ENCODE measurements around the gene LSM3.
A peak's percentile ranks its signal among the peaks of the same experiment; 100 is the strongest.

Gene LSM3

GRCh38 chr3:14154276-14154675, 24.3 kb upstream of the LSM3 start:
- H3K14ac ChIP-seq (ENCODE audit: low read length), result no peak overlapping the region
- no peak for DNase-seq (ENCODE audit: low spot score)
- peaks cover 34 to 93% of the 10 kb centered on the region in 2 donors for H3K36me3 ChIP-seq (replicated peaks in 1 of 2; ENCODE audit: control insufficient read depth in 2 of 2, insufficient read depth in 2 of 2, low read length in 2 of 2)

DNA sequence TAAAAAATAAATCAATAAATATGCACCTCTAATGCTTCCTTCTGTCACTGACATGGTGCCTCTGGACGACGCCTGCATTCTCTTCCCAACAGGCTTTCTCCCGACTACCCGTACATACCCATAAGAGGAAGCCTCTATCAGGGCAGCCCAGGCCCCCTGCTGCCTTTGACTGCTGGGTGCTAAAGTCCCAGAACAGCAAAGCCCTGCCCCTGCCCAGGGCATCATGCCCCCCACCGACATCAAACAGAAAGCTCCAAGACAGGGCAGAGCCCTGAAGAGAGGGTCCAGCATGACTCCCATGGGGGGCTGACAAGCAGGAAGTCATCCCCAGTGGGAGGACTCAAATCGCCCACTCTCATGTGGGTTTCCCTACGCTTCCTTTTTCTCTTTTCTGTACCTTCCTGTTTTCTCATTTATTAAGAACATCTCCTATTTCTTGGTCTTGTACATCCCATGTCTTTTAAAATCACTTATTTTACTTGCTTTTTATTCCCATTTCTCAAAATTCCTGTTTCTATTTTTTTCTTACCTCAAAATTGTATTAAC, 23.6 kb upstream of the LSM3 start:
- H2BK12ac ChIP-seq (ENCODE audit: low read length), result no peak overlapping the region
- no peak overlapping the region for H3K23ac ChIP-seq (ENCODE audit: low read depth, low read length, poor library complexity)
- no peak overlapping the region for H3K27ac ChIP-seq (replicated peaks; ENCODE audit: low read length)
- no peak overlapping the region for H4K91ac ChIP-seq (ENCODE audit: low read depth, low read length, poor library complexity)
- no peak overlapping the region for H3K4me3 ChIP-seq (ENCODE audit: low read length in 2 of 2)
- no peak overlapping the region for H3K4ac ChIP-seq (ENCODE audit: low read length)
- no CpG with 5 or more reads among the region's 7 CpGs for WGBS, 2 donors (ENCODE audit: extremely low coverage in 2 of 2, insufficient read length in 2 of 2, insufficient replicate concordance in 1 of 2)
- no peak overlapping the region for H3K14ac ChIP-seq (ENCODE audit: low read length)
- no peak overlapping the region for H4K8ac ChIP-seq (ENCODE audit: low read depth, low read length)
- H2AK5ac ChIP-seq (ENCODE audit: low read depth, low read length), result no peak overlapping the region
- H3K4me2 ChIP-seq (ENCODE audit: insufficient read depth, low read length, poor library complexity, severe bottlenecking), result no peak overlapping the region
- no peaks in the 10 kb centered on the region for H3K27me3 ChIP-seq (ENCODE audit: control insufficient read depth in 3 of 3, insufficient read depth in 3 of 3, low read depth in 1 of 3, low read length in 3 of 3)
- no peak overlapping the region for H2BK5ac ChIP-seq (ENCODE audit: low read length)
- H2AFZ ChIP-seq (ENCODE audit: low read length), result no peak overlapping the region
- no peaks in the 10 kb centered on the region for H3K9me3 ChIP-seq (replicated peaks in 1 of 2; ENCODE audit: control insufficient read depth in 2 of 2, insufficient read depth in 1 of 2, low read depth in 1 of 2, low read length in 2 of 2)
- no peak overlapping the region for H3K18ac ChIP-seq (ENCODE audit: low read length)
- no peak for DNase-seq (ENCODE audit: low spot score)
- no peaks in the 10 kb centered on the region for H3K4me1 ChIP-seq (ENCODE audit: control insufficient read depth in 2 of 2, insufficient read depth in 1 of 2, low read depth in 1 of 2, low read length in 2 of 2)
- no peaks in the 10 kb centered on the region for H3K79me1 ChIP-seq (ENCODE audit: low read depth, low read length)
- no peak overlapping the region for H2BK15ac ChIP-seq (ENCODE audit: low read length)
- no peak overlapping the region for H3K9ac ChIP-seq (ENCODE audit: low read depth, low read length, poor library complexity)
- peaks cover 39 to 96% of the 10 kb centered on the region in 2 donors for H3K36me3 ChIP-seq (replicated peaks in 1 of 2; ENCODE audit: control insufficient read depth in 2 of 2, insufficient read depth in 2 of 2, low read length in 2 of 2)
- no peak overlapping the region for H2BK120ac ChIP-seq (ENCODE audit: low read depth, low read length)

More at GRCh38 chr3:14154276-14154675, 24.3 kb upstream of the LSM3 start:
- Histone ChIP-seq H3K4me3 (ENCODE audit: low read length in 2 of 2) (no peak overlapping the region), H3K18ac (ENCODE audit: low read length) (no peak overlapping the region), H2AK5ac (ENCODE audit: low read depth, low read length) (no peak overlapping the region), H3K23ac (ENCODE audit: low read depth, low read length, poor library complexity) (no peak overlapping the region), H3K27ac (replicated peaks; ENCODE audit: low read length) (no peak overlapping the region), H2BK120ac (ENCODE audit: low read depth, low read length) (no peak overlapping the region), H3K9ac (ENCODE audit: low read depth, low read length, poor library complexity) (no peak overlapping the region), H3K79me1 (ENCODE audit: low read depth, low read length) (no peaks in the 10 kb centered on the region), H3K27me3 (ENCODE audit: control insufficient read depth in 3 of 3, insufficient read depth in 3 of 3, low read depth in 1 of 3, low read length in 3 of 3) (no peaks in the 10 kb centered on the region), H2AFZ (ENCODE audit: low read length) (no peak overlapping the region), H4K91ac (ENCODE audit: low read depth, low read length, poor library complexity) (no peak overlapping the region), H2BK15ac (ENCODE audit: low read length) (no peak overlapping the region), H4K8ac (ENCODE audit: low read depth, low read length) (no peak overlapping the region), H2BK12ac (ENCODE audit: low read length) (no peak overlapping the region), H2BK5ac (ENCODE audit: low read length) (no peak overlapping the region), H3K9me3 (replicated peaks in 1 of 2; ENCODE audit: control insufficient read depth in 2 of 2, insufficient read depth in 1 of 2, low read depth in 1 of 2, low read length in 2 of 2) (no peaks in the 10 kb centered on the region), H3K4ac (ENCODE audit: low read length) (no peak overlapping the region), H3K4me2 (ENCODE audit: insufficient read depth, low read length, poor library complexity, severe bottlenecking) (no peak overlapping the region), H3K4me1 (ENCODE audit: control insufficient read depth in 2 of 2, insufficient read depth in 1 of 2, low read depth in 1 of 2, low read length in 2 of 2) (no peaks in the 10 kb centered on the region)
- 100% methylated on average over 2 of the region's 5 CpGs; no CpG with 5 or more reads in 1 of the 2 donors for WGBS, 2 donors (ENCODE audit: extremely low coverage in 2 of 2, insufficient read length in 2 of 2, insufficient replicate concordance in 1 of 2)

DNA sequence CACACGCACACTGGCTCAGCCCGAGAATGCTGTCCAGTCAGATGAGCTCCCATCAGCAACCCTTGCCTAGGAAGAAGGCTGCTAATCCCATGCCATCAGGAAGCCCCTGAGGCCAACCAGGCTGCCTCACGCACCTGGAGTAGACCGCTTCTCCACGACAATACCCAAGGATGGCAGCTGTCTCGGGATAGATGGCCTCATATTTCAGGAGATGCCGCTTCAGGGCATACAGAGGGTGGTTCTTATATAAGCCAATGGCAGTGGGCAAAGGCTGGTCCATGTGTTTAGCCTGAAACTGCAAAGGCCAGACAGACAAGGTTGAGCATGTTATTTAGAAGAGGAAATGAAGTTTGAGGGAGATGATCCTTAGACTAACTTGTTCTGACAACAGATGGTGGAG, 22.4 kb upstream of the LSM3 start:
- Histone ChIP-seq H2BK120ac (ENCODE audit: low read depth, low read length) (no peak overlapping the region), H4K8ac (ENCODE audit: low read depth, low read length) (no peak overlapping the region), H3K14ac (ENCODE audit: low read length) (no peak overlapping the region), H2BK15ac (ENCODE audit: low read length) (no peak overlapping the region), H2AFZ (ENCODE audit: low read length) (no peak overlapping the region), H3K79me1 (ENCODE audit: low read depth, low read length) (no peaks in the 10 kb centered on the region), H2BK5ac (ENCODE audit: low read length) (no peak overlapping the region), H2BK12ac (ENCODE audit: low read length) (no peak overlapping the region), H2AK5ac (ENCODE audit: low read depth, low read length) (no peak overlapping the region), H3K36me3 (replicated peaks in 1 of 2; ENCODE audit: control insufficient read depth in 2 of 2, insufficient read depth in 2 of 2, low read length in 2 of 2) (peaks cover 46 to 98% of the 10 kb centered on the region in 2 donors), H3K9ac (ENCODE audit: low read depth, low read length, poor library complexity) (no peak overlapping the region), H3K9me3 (replicated peaks in 1 of 2; ENCODE audit: control insufficient read depth in 2 of 2, insufficient read depth in 1 of 2, low read depth in 1 of 2, low read length in 2 of 2) (peaks cover 0 to 4% of the 10 kb centered on the region in 2 donors), H3K23ac (ENCODE audit: low read depth, low read length, poor library complexity) (no peak overlapping the region), H3K4ac (ENCODE audit: low read length) (no peak overlapping the region), H4K91ac (ENCODE audit: low read depth, low read length, poor library complexity) (no peak overlapping the region), H3K4me1 (ENCODE audit: control insufficient read depth in 2 of 2, insufficient read depth in 1 of 2, low read depth in 1 of 2, low read length in 2 of 2) (no peaks in the 10 kb centered on the region), H3K4me3 (ENCODE audit: low read length in 2 of 2) (peak overlapping the region in 1 of 2 donors; percentile 13), H3K27me3 (ENCODE audit: control insufficient read depth in 3 of 3, insufficient read depth in 3 of 3, low read depth in 1 of 3, low read length in 3 of 3) (no peaks in the 10 kb centered on the region), H3K18ac (ENCODE audit: low read length) (no peak overlapping the region), H3K27ac (replicated peaks; ENCODE audit: low read length) (no peak overlapping the region), H3K4me2 (ENCODE audit: insufficient read depth, low read length, poor library complexity, severe bottlenecking) (no peak overlapping the region)
- no peak for DNase-seq (ENCODE audit: low spot score)
- WGBS, 2 donors (ENCODE audit: extremely low coverage in 2 of 2, insufficient read length in 2 of 2, insufficient replicate concordance in 1 of 2), result 100% methylated on average over 1 of the region's 7 CpGs; no CpG with 5 or more reads in 1 of the 2 donors

DNA sequence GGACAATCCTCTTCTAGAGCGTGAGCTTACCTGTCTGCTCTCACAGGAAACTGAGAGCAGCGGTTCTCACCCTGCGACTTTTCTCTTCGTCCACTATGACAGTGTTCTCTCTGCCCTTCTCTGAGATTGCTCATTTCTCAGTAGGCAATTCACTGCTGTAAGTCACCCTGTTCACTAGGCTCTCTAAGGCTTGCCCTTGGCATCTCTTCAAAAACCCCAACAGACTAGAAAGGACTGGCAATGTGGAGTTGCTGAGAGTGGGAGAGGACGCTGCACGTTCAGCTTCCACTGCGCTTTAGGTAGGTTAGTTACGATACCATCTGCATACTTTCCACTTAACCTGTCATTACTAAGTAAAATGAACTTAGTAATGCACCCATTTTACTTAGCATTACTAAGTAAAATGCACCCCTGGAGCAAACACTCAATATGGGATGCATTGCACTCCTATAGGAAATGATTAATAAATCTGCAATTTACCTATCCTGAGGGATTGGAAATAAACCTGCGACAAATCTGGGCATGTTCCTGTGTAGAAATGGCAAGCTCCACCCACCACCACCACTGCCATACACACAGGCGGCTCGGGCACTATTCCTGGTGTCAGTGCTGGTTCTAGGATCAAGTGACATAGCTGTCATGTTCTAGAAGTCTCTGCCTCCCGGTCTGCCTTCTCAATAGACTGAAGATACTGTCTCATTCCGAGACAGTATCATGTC, 21.6 kb upstream of the LSM3 start:
- Histone ChIP-seq H2BK15ac (ENCODE audit: low read length) (no peak overlapping the region), H2AK5ac (ENCODE audit: low read depth, low read length) (no peak overlapping the region), H3K79me1 (ENCODE audit: low read depth, low read length) (no peaks in the 10 kb centered on the region), H3K9me3 (replicated peaks in 1 of 2; ENCODE audit: control insufficient read depth in 2 of 2, insufficient read depth in 1 of 2, low read depth in 1 of 2, low read length in 2 of 2) (peaks cover 0 to 12% of the 10 kb centered on the region in 2 donors), H2BK5ac (ENCODE audit: low read length) (no peak overlapping the region), H3K4me1 (ENCODE audit: control insufficient read depth in 2 of 2, insufficient read depth in 1 of 2, low read depth in 1 of 2, low read length in 2 of 2) (no peaks in the 10 kb centered on the region), H3K4me2 (ENCODE audit: insufficient read depth, low read length, poor library complexity, severe bottlenecking) (no peak overlapping the region), H3K36me3 (replicated peaks in 1 of 2; ENCODE audit: control insufficient read depth in 2 of 2, insufficient read depth in 2 of 2, low read length in 2 of 2) (peaks cover 48 to 98% of the 10 kb centered on the region in 2 donors), H3K27ac (replicated peaks; ENCODE audit: low read length) (no peak overlapping the region), H4K91ac (ENCODE audit: low read depth, low read length, poor library complexity) (no peak overlapping the region), H2AFZ (ENCODE audit: low read length) (no peak overlapping the region), H3K23ac (ENCODE audit: low read depth, low read length, poor library complexity) (no peak overlapping the region), H3K4ac (ENCODE audit: low read length) (no peak overlapping the region), H3K18ac (ENCODE audit: low read length) (no peak overlapping the region), H2BK12ac (ENCODE audit: low read length) (no peak overlapping the region), H3K14ac (ENCODE audit: low read length) (no peak overlapping the region), H2BK120ac (ENCODE audit: low read depth, low read length) (no peak overlapping the region), H3K4me3 (ENCODE audit: low read length in 2 of 2) (no peak overlapping the region), H3K9ac (ENCODE audit: low read depth, low read length, poor library complexity) (no peak overlapping the region), H4K8ac (ENCODE audit: low read depth, low read length) (no peak overlapping the region), H3K27me3 (ENCODE audit: control insufficient read depth in 3 of 3, insufficient read depth in 3 of 3, low read depth in 1 of 3, low read length in 3 of 3) (no peaks in the 10 kb centered on the region)
- WGBS, 2 donors (ENCODE audit: extremely low coverage in 2 of 2, insufficient read length in 2 of 2, insufficient replicate concordance in 1 of 2), result no CpG with 5 or more reads among the region's 13 CpGs
- no peak for DNase-seq (ENCODE audit: low spot score)
